ENCODE data around the gene ZNF879.

The ZNF879 gene

GRCh38 chr5:179008667-179009066 lies 14.9 kb upstream of the ZNF879 start:
- no peak for DNase-seq (ENCODE audit: low spot score)

GRCh38 chr5:179033004-179033580 lies 9.5 kb downstream of the ZNF879 start:
- no peak for DNase-seq (ENCODE audit: low spot score)

DNA sequence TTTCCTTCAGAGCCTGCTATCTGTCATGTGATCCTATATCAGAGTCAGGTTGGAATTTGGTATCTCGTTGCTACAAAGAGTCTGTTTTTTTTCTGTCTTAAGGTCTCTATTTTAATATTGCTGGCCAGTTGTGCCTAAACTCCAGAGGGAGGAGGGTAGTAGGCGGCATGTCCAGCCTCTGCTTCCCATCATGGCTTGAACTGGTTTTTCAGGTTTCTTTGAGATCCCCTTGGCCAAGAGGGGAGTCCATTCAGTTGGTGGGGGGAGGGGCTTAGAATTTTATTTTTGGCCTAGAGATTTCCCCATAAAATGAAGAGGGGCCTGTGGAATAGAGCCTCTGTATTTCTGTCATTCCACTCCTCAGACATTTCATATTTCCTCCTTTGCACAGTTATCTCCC lies 21.2 kb downstream of the ZNF879 start:
- DNase-seq (ENCODE audit: low spot score), result no peak

DNA sequence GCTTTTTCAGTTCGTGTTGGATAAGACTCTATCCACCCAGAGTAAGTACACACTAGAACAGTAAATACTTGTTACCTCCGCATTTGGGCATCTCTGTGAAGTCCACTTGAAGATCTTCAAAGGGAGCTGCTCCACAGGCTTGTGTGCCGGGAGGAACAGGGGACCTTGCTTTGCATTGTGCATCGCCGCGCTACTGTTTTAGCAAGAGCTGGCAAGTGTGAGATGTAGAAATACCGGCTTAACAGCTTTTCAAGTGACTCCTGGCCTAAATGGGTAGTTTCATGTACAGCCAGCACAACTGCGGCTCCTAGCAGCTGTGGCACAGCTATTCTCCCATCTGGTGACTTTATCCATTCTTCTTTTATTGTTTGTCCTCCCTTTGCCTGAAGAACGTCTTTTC lies 28.2 kb downstream of the ZNF879 start:
- no peak for DNase-seq (ENCODE audit: low spot score)

DNA sequence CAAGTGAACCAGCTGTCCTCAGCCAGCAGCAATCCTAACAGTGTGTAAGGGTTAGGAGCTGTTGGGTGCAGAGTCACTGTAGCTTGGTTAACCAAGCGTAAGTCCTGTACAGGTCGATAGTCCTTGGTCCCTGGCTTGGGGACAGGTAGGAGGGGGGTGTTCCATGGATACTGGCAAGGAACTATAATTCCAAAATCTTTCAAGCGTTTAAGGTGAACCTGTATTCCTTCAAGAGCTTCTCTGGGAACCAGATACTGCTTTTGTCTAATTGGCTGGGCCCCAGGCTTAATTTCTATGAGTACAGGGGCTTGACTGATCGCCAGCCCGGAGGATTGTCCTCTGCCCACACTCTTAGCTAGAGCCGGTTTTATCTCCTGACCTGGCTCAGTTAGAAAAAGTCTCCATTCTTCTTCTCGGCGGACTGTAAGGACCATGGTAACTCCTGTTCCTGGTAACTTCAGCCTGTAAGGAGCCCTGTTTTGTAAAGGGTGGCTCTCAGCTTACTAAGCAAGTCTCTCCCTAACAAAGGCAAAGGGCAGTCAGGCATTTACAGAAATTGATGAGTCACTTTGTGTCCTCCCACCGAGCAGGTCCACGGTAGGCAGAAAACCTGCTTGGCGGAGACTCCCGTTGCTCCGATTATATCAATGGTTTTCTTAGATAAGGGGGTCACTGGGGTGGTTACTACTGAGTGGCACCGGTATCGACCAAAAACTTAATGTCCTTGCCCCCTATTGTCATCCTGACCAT lies 30.6 kb downstream of the ZNF879 start:
- peak; percentile 9 for DNase-seq (ENCODE audit: low spot score)

- DNase-seq (ENCODE audit: low spot score), result no peak
Measured at GRCh38 chr5:179054876-179055275, 31.3 kb downstream of the ZNF879 start.

GRCh38 chr5:179055436-179055835 lies 31.8 kb downstream of the ZNF879 start:
- DNase-seq (ENCODE audit: low spot score), result no peak

DNA sequence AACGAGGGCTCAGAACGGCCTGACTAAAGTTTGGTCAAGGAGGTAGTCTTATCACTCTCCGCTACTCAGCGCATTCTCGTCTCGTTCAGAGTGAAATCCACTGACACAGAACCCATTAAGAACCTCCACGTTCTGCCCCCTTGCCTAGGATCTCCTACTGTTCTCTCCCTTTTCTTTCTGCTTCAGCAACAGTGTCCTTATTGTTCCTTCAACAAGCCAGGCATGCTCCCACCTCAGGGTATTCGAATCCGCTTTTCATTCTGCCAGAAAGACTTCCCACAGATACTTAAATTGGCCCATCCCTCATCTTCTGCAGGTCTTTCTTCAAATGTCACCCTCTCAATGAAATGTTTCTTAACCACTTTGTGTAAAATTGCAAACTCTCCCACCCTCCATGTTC lies 32.2 kb downstream of the ZNF879 start:
- no peak for DNase-seq (ENCODE audit: low spot score)

DNA sequence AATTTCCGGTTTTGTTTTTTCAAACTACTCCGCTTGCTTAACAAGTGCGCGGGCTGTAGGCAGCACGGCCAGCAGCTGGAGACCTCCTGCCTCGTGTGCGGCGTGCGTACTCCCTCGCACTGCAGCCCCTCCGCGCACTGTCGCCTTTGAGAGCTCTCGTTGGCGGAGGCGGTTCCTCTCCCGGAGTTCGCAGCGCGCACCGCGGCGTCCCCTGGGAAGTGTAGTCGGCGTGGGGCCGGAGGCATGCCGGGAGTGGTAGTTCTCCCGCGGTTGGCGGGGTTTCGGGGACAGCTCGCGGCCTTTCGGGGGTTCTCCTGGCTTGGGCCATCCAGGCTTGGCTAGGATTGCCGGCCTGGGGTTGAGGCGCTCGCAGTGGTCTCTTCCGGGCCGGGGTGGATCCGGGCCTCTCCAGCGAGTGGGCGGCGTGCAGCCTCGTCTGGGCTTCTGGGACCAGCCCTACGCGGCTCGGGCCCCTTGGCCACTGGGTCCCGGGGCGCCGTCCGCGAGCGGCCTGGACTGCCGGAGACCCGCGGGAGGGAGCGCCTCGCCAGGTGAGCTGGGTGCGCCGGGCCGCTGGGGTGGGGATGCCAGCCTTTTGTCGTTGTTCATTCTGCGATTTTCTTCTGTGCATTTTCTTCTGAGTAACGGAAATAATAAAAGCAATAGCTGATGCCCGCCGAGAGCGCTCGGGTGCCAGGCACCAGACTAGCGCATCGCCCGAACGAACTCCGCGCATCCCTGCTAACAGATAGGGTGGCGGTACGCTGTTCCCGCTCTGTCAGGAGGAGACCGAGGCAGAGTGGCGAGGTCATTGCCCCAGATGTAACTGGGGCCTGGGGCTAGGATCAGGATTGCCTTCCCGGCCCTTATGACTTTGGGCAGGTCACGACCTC lies 36.8 kb downstream of the ZNF879 start, which contains the start of gene ZNF354C:
Gene ZNF354C, plus strand, starts transcription at position 258 of the 893 bp plus-strand sequence. CDS start 1,696 bp downstream, outside the sequence.
- no peak for DNase-seq (ENCODE audit: low spot score)

GRCh38 chr5:179061025-179061424 lies 37.4 kb downstream of the ZNF879 start:
- DNase-seq (ENCODE audit: low spot score), result no peak

DNA sequence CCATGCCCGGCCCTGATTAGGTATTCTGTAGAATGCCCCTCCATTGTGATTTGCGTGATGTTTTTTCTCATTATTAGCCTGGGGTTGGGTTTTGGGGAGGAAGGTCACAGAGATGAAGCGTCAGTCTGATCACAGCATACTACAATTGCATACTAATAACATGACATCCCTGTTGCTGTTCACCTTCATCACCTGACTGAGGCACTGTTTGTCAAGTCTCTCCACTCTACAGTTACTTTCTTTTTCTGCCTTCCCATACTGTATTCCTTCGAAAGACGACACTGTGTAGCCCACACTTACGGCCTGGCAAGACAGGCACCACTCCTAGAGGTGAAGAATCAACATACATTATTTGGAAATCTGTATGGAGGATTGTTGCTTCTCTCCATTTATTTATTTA lies 42.1 kb downstream of the ZNF879 start:
- DNase-seq (ENCODE audit: low spot score), result no peak

DNA sequence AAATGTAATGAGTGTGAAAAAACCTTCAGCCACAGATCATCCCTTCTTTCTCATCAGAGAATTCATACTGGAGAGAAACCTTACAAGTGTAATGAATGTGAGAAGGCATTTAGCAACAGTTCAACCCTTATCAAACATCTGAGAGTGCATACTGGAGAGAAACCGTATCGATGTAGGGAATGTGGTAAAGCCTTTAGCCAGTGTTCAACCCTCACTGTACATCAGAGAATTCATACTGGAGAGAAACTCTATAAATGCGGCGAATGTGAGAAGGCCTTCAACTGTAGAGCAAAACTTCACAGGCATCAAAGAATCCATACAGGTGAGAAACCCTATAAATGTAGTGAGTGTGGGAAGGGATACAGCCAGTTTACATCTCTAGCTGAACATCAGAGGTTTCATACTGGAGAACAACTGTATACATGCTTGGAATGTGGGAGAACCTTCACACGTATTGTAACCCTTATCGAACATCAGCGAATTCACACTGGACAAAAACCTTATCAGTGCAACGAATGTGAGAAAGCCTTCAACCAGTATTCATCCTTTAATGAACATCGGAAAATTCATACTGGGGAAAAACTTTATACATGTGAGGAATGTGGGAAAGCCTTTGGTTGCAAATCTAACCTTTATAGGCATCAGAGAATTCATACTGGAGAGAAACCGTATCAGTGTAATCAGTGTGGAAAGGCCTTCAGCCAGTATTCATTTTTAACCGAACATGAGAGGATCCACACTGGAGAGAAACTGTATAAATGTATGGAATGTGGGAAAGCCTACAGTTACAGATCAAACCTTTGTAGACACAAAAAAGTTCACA lies 55.8 kb downstream of the ZNF879 start:
- no peak for DNase-seq (ENCODE audit: low spot score)

GRCh38 chr5:179080724-179081123 lies 57.1 kb downstream of the ZNF879 start:
- no peak for DNase-seq (ENCODE audit: low spot score)

All from LoVo (cell line).